Measurements from ENCODE around the gene YBEY.

DNA sequence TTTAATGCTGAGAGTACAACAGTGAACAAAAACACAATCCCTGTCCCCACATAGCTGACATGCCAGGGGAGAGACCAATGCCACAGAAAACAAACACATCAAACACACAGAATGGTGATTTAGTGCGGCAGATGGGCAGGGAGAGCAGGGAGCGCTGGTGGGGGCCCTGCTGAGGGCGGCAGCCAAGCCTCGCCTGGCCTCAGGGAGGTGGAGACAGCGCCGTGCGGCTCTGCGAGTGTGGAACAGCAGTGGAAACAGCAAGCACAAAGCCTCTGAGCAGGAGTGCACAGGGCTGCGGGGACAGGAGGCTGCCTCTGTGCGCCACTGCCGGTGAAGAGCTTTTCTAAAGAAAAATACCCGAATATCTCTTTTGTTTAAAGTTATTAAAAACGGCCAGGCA is 17.8 kb upstream of the YBEY start:
- TF ChIP-seq POLR2AphosphoS5 (IDR thresholded peaks at IDR 0.05): no peak
- TF ChIP-seq, protein P1, sequence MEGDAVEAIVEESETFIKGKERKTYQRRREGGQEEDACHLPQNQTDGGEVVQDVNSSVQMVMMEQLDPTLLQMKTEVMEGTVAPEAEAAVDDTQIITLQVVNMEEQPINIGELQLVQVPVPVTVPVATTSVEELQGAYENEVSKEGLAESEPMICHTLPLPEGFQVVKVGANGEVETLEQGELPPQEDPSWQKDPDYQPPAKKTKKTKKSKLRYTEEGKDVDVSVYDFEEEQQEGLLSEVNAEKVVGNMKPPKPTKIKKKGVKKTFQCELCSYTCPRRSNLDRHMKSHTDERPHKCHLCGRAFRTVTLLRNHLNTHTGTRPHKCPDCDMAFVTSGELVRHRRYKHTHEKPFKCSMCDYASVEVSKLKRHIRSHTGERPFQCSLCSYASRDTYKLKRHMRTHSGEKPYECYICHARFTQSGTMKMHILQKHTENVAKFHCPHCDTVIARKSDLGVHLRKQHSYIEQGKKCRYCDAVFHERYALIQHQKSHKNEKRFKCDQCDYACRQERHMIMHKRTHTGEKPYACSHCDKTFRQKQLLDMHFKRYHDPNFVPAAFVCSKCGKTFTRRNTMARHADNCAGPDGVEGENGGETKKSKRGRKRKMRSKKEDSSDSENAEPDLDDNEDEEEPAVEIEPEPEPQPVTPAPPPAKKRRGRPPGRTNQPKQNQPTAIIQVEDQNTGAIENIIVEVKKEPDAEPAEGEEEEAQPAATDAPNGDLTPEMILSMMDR (IDR thresholded peaks at IDR 0.05): no peak

Measured in sigmoid colon (tissue), 4 donors.